K562 (cell line): Measurements from ENCODE around the gene TRIM38. TPM values are rescaled to one million over a fixed set of nuclear protein-coding genes. Genes with fewer than 3 reads are reported as not detected.

Experiments used
- CEBPB ChIP-seq: fragments of 450-650 bp; IDR thresholded peaks from 2 replicates; pipeline ENCODE4 v1.6.1; 2016; ENCODE audit warnings: missing genetic modification characterization, missing compliant biosample characterization
- DEAF1 ChIP-seq: fragments of 450-650 bp; formaldehyde crosslinking; IDR thresholded peaks from 2 replicates; pipeline ENCODE4 v1.4.0; 2020; ENCODE audit warnings: mild to moderate bottlenecking, moderate library complexity
- ERF ChIP-seq: fragments of 450-650 bp; formaldehyde crosslinking; IDR thresholded peaks from 2 replicates; pipeline ENCODE4 v1.4.0; 2020; ENCODE audit warnings: mild to moderate bottlenecking, mixed read lengths
- RAD21 ChIP-seq, 2 experiments: fragments of 250-450 bp in 1 of 2; fragments of 450-650 bp in 1 of 2; sonication (Bioruptor Pico) in 1 of 2; formaldehyde crosslinking in 1 of 2; IDR thresholded peaks in 1 of 2; conservative IDR thresholded peaks in 1 of 2; 2 replicates each; pipeline versions ENCODE4 v1.4.0 to v1.8.0; 2020 to 2022; ENCODE audit warnings: mild to moderate bottlenecking in 2 of 2, moderate library complexity in 1 of 2
- RBM25 ChIP-seq: fragments of 200-400 bp; formaldehyde crosslinking; IDR thresholded peaks from 2 replicates; pipeline ENCODE4 v1.6.1; 2018; ENCODE audit warnings: low read length, low read depth, moderate library complexity; ENCODE audit not compliant: severe bottlenecking
- RCOR1 ChIP-seq, 2 experiments: IDR thresholded peaks; 2 replicates each; pipeline ENCODE4 v1.6.1; 2012; ENCODE audit warnings: low read depth in 2 of 2, low read length in 2 of 2, borderline replicate concordance in 1 of 2, improper control_type of control experiment in 1 of 2
- REST ChIP-seq, 2 experiments: fragments of 450-650 bp; formaldehyde crosslinking in 1 of 2; IDR thresholded peaks; 2 replicates each; pipeline versions ENCODE4 v1.4.0 to v1.6.1; 2014 to 2020; ENCODE audit warnings: mild to moderate bottlenecking in 2 of 2, borderline replicate concordance in 1 of 2, low read depth in 1 of 2
- SMC3 ChIP-seq: conservative IDR thresholded peaks from 2 replicates; pipeline ENCODE4 v1.6.1; 2011; ENCODE audit warnings: low read depth, low read length, improper control_type of control experiment; ENCODE audit not compliant: insufficient read depth
- polyA plus RNA-seq, 8 experiments: library from polyadenylated mRNA; depleted of rRNA in 4 of 8; stranded (reverse) in 5 of 8; unstranded in 3 of 8; fragments of >200 nt; fragmentation: Nextera tagmentation in 2 of 8; fragmentation: Illumina TruSeq in 1 of 8; extraction: Ambion mirVana in 2 of 8; extraction: Trizol in 1 of 8; gene quantifications; 2 replicates each; pipeline versions ENCODE4 v1.2.1 to v1.2.3, GENCODE V29; 2011 to 2014; ENCODE audit warnings: inconsistent platforms in 1 of 8, missing spikeins in 1 of 8
- total RNA-seq, 7 experiments: library from RNA; depleted of rRNA in 6 of 7; stranded (reverse); fragments of >200 nt in 6 of 7; fragmentation: Illumina TruSeq in 2 of 7; extraction: Trizol in 2 of 7; gene quantifications; 2 replicates each; pipeline versions ENCODE4 v1.2.1 to v1.2.3, GENCODE V29; 2011 to 2021; ENCODE audit warnings: low replicate concordance in 1 of 7
- TF ChIP-seq, protein P1 (sequence below): sonication (generic); formaldehyde crosslinking; IDR thresholded peaks from 2 replicates; pipeline ENCODE4 v1.4.0; 2020; ENCODE audit warnings: mild to moderate bottlenecking, missing genetic modification reagents
- TF ChIP-seq, protein P2 (sequence below): sonication (generic); formaldehyde crosslinking; IDR thresholded peaks from 2 replicates; pipeline ENCODE4 v1.8.0; 2022; ENCODE audit warnings: mild to moderate bottlenecking, missing genetic modification reagents
- TF ChIP-seq, protein P3 (sequence below): sonication (generic); IDR thresholded peaks from 2 replicates; pipeline ENCODE4 v1.6.1; 2016

Gene TRIM38
- total and polyA plus RNA-seq, 9 of the 15 experiments (the other 6 are each of a cell fraction or from before 2014, with no cell fraction given) = 1.7 to 6.7 (median 6.3) TPM

GRCh38 chr6:26003102-26003694, 40.6 kb downstream of the TRIM38 start (continued):
- 0 out of 4 replicates have a peak, but pooled peaks of 1 of the 2 experiments have one; percentile 27 for TF ChIP-seq RCOR1 (IDR thresholded peaks at IDR 0.05; ENCODE audit: borderline replicate concordance in 1 of 2, low read depth in 2 of 2, low read length in 2 of 2)
- TF ChIP-seq SMC3 = peak; percentile 76
- TF ChIP-seq, protein P1, sequence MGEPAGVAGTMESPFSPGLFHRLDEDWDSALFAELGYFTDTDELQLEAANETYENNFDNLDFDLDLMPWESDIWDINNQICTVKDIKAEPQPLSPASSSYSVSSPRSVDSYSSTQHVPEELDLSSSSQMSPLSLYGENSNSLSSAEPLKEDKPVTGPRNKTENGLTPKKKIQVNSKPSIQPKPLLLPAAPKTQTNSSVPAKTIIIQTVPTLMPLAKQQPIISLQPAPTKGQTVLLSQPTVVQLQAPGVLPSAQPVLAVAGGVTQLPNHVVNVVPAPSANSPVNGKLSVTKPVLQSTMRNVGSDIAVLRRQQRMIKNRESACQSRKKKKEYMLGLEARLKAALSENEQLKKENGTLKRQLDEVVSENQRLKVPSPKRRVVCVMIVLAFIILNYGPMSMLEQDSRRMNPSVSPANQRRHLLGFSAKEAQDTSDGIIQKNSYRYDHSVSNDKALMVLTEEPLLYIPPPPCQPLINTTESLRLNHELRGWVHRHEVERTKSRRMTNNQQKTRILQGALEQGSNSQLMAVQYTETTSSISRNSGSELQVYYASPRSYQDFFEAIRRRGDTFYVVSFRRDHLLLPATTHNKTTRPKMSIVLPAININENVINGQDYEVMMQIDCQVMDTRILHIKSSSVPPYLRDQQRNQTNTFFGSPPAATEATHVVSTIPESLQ (CRISPR knock-in tag) = no peak
- TF ChIP-seq CEBPB (tag) = peak; percentile 57
- peak; percentile 64 to 77 for TF ChIP-seq RAD21 (CRISPR knock-in tag; conservative IDR thresholded peaks at IDR 0.05 in 1 of 2, IDR thresholded peaks at IDR 0.05 in 1 of 2)
- no peak for TF ChIP-seq ERF
- no peak for TF ChIP-seq RBM25
- TF ChIP-seq, protein P2, sequence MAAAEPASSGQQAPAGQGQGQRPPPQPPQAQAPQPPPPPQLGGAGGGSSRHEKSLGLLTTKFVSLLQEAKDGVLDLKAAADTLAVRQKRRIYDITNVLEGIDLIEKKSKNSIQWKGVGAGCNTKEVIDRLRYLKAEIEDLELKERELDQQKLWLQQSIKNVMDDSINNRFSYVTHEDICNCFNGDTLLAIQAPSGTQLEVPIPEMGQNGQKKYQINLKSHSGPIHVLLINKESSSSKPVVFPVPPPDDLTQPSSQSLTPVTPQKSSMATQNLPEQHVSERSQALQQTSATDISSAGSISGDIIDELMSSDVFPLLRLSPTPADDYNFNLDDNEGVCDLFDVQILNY (CRISPR knock-in tag) = no peak
- TF ChIP-seq DEAF1 = peak; percentile 53
- TF ChIP-seq REST (IDR thresholded peaks at IDR 0.05; ENCODE audit: borderline replicate concordance) = peak; percentile 60; the same call in 1 of the 2 replicates
- TF ChIP-seq REST (CRISPR knock-in tag; IDR thresholded peaks at IDR 0.05; ENCODE audit: low read depth) = no peak
- TF ChIP-seq, protein P3, sequence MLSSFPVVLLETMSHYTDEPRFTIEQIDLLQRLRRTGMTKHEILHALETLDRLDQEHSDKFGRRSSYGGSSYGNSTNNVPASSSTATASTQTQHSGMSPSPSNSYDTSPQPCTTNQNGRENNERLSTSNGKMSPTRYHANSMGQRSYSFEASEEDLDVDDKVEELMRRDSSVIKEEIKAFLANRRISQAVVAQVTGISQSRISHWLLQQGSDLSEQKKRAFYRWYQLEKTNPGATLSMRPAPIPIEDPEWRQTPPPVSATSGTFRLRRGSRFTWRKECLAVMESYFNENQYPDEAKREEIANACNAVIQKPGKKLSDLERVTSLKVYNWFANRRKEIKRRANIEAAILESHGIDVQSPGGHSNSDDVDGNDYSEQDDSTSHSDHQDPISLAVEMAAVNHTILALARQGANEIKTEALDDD = no peak
